NCI-H1048 (cell line): ENCODE results near the gene AP4E1.
"Not testable (repeated sequence)": the region's sequence is repeated elsewhere in the genome, so short reads cannot be mapped to it uniquely, and the experiment has no call there.

Experiments used
- DNase-seq: peaks from one replicate; lab custom pipeline; 2025; lab: John Stamatoyannopoulos, UW

Gene AP4E1

DNA sequence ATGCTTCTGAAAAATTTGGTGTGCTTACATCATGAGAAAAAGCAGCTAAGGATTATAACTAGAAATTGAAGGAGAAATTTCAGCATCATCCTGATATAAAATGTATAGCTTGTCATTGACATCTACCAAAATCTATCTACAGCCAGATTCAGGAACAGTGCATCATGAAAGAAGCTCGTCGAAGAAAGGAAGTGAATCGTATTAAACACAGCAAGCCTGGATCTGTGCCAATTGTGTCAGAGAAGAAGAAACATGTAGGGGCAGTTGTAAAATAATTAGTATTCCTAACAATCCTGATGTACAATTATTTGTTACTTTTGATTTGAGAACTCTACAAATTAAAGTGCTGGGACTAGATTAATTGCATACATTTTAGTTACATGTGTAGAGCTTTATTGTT lies 37.2 kb downstream of the AP4E1 start:
- no peak for DNase-seq

DNA sequence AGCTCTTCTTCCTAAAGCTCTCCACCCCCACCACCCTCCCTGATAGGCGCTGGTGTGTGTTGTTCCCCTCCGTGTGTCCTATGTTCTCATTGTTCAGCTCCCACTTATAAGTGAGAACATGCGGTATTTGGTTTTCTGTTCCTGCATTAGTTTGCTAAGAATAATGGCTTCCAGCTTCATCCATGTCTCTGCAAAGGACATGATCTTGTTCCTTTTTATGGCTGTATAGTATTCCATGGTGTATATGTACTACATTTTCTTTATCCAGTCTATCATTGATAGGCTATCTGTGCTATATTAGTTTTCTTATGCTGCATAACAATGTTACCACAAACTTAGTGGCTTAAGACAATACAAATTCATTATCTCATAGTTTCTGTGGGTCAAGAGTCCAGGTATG lies 42.3 kb downstream of the AP4E1 start:
- DNase-seq = not testable (repeated sequence)

DNA sequence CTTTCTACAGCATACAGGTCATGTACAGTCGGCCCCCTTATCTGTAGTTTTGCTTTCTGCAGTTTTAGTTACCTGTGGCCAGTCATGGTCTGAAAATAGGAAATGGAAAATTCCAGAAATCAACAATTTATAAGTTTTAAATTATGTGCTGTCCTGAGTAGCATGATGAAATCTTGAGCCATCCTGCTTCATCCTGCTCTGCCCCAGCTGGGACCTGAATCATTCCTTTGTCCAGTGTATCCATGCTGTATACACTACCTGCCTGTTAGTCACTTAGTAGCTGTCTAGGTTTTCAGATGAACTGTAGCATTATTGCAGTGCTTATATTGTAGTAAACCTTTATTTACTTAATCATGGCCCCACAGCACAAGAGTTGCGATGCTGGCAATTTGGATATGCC lies 44.8 kb downstream of the AP4E1 start:
- DNase-seq = no peak

DNA sequence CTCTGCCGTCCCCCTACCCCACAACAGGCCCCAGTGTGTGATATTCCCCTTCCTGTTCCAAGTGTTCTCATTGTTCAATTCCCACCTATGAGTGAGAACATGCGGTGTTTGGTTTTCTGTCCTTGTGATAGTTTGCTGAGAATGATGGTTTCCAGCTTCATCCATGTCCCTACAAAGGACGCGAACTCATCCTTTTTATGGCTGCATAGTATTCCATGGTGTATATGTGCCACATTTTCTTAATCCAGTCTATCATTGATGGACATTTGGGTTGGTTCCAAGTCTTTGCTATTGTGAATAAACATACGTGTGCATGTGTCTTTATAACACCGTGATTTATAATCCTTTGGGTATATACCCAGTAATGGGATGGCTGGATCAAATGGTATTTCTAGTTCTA lies 46.4 kb downstream of the AP4E1 start:
- DNase-seq = not testable (repeated sequence)

DNA sequence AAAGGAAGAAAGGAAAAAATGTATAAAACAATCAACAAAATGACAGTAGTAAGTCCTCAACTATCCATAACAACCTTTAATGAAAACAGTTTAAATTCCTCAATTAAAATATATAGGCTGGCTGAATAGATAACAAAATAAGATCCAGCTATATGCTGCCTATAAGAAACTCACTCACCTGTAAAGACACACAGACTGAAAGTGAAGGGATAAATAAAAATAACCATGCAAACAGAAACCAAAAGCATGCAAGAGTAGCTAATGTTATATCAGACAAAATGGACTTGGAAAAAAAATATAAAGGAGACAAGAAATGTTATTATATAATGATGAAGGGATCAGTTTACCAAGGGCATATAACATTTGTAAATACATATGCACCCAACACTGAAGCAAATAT lies 51.2 kb downstream of the AP4E1 start:
- DNase-seq = no peak

DNA sequence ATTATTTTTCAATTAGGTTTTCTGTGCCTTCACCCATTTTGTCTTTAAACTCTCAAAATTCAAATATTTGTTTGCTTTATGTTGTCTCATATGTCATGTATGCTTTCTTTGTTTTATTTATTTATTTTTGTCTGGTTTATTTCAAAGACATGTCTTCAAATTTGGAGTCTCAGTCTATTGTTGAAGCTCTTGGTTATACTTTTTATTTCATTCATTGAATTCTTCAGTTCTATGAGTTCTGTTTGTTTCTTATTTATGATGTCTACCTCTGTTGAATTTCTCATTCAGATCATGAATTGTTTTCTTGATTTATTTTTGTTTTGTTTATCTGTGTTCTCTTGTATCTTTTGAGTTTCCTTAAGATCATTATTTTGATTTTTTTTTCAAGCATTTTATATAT lies 55.6 kb downstream of the AP4E1 start:
- no peak for DNase-seq

DNA sequence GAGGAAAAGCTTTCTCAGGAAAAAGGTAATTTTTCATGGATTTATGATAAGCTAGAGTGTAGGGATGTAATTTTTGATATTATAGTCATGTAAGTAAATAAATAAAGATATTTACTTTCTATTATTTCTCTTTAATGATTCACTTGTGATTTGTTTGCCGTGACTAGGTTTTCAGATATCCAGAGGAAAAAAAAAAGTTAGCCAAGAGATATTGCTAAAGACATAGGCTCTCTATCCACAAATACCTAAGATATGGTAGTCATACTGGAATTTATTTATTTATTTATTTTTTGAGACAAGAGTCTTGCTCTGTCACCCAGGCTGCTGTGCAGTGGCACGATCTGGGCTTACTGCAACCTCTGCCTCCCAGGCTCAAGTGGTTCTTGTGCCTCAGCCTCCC lies 59.9 kb downstream of the AP4E1 start:
- DNase-seq = no peak

DNA sequence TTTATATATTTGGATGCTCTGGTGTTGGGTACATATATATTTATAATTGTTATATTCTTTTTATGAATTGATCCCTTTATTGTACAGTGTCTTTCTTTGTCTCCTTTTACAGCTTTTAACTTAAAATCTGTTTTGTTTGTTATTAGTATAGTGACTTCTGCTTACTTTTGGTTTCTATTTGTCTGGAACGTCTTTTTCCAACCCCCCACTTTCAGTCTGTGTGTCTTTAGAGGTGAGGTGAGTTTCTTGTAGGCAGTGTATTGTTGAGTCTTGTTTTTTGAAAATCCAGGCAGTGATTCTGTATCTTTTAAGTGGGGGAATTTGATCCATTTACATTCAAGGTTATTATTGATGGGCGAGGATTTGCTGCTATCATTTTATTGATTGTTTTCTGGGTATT lies 62.0 kb downstream of the AP4E1 start:
- no peak for DNase-seq

DNA sequence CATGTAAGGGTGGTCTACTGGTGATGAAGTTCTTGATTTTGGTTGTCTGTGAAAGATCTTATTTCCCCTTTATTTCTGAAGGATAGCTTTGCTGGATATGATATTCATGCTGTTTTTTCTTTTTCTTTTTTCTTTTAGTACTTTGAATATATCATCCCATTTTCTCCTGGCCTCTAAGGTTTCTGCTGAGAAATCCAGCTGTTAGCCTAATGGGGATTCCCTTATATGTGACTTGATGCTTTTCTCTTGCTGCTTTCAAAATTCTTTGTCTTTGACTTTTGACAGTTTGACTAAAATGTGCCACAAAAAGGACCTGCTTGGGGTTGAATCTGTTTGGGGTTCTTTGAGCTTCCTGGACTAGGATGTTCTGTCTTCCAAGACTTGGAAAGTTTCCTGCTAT lies 62.6 kb downstream of the AP4E1 start:
- DNase-seq = no peak

DNA sequence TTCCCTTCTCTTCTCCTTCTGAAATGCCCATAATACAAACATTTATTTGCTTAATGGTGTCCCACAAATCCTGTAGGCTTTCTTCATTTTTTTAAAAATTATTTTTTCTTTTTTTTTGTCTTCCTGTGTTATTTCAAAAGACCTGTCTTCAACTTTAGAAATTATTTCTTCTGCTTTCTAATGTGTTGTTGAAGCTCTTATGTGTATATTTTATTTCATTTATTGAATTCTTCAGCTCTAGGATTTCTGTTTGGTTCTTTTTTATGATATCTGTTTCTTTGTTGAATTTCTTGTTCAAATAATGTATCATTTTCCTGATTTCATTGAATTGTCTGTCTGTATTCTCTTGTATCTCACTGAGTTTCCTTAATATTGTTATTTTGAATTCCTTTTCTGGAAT lies 63.1 kb downstream of the AP4E1 start:
- no peak for DNase-seq

DNA sequence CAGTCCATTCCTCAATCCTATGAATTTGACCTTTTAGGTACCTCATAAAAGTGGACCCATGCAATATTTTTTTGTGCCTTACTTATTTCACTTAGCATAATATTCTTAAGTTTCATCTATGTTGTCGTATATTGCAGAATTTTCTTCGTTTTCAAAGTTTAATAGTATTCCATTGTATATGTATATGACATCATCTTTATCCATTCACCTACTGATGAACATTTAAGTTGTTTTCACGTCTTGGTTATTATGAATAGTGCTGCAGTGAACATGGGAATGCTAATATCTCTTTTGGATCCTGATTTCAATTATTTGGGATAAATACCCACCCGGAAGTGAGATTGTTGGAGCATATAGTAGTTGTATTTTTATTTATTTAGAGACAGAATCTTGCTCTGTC lies 65.1 kb downstream of the AP4E1 start:
- DNase-seq = no peak

DNA sequence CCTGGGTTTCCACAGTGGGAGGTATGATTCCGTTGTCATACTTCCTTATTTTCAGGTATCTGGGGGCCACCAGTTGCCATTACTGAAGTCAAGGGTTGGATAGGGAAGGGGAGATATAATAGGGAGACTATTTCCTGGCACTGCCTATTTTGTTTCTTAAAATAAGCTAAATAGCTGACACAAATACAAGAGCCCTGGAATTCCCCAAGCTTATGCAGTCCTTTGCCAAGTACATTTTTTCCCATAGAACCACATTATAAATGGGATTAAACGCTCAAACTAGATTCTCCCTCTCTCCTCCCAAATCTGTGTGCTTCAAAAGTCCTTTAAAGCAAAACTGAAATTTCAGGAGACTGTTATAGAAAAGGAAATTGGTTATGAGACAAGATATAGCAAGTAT lies 68.7 kb downstream of the AP4E1 start:
- no peak for DNase-seq

DNA sequence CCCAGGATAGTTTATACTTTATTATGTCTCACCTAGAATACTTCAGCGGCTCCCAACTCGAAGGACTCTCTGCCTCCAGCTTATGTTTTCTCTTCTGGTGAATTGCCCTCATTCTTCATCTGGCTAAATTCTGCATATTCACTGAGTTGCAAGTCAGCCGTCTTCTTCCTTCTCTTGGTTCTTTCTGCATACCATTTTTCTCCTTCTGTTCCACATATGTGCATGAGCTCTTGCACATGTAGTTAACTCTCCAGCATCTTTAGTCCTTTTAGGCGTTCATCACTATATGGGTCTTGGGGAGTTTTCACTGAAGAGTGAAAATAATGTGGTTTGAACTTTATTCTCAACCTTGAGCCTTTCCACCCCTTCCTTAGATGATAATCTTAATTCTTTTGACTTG lies 70.1 kb downstream of the AP4E1 start:
- no peak for DNase-seq

DNA sequence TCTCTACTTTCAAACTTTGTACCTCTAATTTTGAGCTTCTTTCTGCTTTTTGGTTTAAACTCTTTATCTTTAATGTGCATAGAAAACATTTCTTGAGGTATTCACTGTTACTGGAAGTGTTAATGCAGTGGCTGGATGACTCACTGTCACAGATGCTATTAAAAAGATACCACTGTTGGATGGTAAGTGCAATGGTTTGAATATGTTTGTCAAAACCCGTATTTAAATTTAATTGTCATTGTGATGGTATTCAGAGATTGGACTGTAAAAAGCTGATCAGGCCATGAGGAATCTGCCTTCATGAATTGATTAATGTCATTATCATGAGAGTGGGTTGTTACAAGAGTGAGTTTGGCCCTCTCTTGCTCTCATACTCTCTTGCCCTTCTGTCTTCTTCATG lies 70.6 kb downstream of the AP4E1 start:
- DNase-seq = no peak

DNA sequence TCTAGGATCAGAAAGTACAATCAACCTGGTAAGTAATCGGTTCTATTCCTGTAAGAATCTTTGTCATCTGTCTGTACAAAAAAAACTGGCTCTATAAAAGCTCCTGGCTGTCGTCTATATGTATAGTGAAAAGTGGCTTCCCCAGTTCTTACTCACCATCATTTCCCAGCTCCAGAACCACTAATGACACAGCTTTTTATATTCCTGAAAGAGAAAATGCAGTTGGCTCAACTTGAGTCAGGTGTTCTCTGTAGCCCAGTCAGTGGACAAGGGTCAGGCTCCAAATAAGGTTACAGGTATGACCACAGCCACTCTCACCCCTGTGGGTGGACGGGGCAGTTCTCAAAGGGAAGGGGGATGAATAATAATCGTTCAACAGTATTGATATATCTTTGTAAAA lies 85.1 kb downstream of the AP4E1 start:
- no peak for DNase-seq

DNA sequence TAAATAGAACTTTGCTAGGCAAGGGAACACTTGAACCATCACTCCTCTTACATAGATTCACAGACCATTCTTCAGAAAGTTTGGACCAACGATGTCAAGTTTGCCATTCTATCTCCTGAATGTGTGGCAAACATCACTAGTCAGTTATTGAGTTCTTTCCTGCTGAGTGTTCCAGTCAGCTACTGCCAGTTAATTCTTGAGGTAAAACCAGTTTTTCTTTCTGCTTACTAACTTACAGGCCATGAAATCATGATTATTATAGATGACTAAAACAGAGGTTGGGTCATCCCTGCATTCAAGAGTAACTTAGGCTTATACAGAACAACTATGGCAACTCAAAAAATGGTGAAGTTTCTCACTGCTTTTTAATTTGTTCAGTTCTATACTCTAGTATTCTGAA lies 88.2 kb downstream of the AP4E1 start:
- DNase-seq = no peak

DNA sequence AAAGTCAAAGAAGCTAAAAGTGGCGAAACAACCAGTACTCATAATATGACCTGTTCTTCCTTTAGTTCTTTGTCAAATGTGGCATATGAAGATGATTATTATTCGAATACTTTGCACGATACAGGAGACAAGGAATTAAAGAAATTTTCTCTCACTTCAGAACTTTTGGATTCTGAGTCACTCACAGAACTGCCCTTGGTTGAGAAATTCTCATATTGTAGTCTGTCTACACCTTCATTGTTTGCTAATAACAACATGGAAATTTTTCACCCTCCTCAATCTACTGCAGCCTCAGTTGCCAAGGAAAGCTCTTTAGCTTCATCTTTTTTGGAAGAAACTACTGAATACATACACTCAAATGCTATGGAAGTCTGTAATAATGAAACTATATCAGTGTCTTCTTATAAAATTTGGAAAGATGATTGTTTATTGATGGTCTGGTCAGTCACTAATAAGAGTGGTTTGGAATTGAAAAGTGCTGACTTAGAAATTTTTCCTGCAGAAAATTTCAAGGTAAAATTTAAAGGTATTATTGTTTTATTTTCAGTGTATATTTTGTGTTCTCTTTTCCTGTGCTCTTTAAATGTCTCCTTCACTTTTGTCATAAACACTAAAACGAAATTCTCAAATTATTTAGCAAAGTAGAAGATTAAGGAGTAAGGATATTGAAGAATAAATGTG lies 89.0 kb downstream of the AP4E1 start:
- no peak for DNase-seq

DNA sequence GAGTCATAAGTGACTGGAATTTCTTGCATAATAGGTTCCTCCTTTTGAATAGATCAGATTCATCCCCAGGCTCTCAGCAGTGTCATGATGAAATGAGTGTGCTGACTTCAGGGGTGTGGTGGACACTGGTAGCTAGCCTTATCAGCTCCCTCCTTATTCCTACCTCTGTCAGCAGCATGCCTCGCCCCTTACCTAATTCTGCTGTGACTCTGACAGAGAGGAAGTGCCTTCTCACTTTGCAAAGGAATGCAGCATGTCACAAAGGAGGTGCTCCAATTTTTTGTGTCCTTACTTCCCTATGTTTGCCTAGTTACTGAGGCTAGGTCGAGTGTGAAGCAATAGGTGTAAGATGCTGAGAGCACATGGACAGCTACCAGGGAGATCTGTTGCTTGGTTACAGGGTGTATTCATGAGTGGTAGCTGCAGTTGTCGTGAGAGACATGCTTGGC lies 95.6 kb downstream of the AP4E1 start:
- DNase-seq = no peak

DNA sequence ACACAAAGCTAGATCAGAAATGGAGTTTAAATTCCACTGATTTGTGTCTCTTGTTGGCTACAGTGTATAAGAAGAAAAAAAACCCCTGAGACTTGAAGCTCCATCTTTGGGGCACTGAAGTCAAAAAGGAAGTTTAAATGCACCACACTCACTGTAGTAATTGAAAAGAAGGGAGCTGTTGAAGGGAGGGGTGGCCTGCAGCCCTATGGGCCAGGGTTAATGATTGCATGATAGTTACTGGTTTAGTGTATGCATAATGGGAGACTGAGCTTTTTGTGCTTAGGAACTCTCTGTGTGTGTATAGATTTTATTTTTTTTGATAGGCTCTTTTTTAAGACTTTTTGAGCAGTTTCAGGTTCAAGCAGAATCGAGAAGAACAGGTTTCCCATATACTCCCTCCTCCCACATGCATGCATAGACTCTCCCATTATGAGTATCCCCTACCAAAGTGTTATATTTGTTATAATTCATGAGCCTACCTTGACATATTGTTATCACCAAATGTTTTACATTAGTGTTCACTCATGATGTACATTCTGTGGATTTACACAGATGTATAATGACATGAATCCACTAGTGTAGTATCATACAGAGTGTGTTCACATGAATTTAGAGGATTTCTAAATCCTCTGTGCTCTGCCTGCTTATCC lies 98.0 kb downstream of the AP4E1 start:
- no peak for DNase-seq

DNA sequence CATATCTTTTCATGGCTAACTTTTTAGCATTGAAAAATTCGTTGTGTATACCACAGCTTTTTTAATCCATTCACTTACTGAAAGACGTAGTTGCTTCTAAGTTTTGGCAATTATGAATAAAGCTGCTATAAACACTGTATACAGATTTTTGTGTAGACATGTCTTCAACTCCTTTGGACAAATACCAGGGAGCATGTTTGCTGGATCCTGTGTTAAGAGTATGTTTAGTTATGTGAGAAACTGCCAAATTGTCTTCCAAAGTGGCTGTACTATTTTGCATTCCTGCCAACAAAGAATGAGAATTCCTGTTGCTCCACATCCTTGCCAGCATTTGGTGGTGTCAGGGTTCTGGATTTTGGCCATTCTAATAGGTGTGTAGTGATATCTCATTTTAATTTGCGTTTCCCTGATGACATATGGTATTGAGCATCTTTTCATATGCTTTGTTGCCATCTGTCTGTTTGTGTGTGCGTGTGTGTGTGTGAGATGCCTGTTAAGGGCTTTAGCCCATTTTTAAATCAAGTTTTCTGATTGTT lies 98.7 kb downstream of the AP4E1 start:
- no peak for DNase-seq

DNA sequence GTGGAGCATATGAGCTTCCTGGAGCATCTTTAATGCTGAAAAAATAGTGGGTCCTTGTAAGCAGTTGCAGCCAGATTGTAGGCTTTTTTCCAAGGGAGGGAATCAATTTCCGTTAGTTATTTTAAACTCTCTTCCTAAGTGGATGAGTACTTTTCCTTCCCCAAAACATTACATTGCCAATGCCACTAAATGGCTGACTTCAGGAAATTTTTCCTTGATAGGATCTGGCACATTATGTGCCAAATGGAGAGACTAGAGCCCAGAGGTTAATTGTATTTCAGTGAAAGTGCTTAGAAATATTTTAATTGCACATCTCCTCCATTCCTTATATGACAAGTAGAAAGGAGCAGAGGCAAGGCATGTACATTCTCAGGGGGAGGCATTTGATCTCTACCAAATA lies 102.7 kb downstream of the AP4E1 start:
- DNase-seq = no peak

DNA sequence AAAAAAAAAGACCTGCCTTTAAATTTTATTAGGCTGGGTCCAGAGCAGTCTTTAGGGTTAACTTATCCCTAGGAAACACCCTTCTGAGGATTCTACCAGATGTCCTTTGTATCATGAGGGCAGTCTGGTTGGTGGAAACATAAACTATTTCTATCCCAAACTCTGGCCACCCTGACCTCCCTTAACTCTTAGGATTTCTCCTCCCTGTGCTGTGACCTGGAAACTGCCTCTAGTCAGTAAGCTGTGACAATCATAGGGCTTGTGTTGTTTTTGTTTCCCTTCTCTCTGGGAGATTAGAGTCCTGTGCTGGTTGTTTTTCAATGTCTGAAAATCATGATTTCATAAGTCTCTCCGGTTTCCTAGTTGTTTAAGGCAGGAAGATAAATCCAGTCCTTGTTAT lies 108.1 kb downstream of the AP4E1 start:
- DNase-seq = no peak

DNA sequence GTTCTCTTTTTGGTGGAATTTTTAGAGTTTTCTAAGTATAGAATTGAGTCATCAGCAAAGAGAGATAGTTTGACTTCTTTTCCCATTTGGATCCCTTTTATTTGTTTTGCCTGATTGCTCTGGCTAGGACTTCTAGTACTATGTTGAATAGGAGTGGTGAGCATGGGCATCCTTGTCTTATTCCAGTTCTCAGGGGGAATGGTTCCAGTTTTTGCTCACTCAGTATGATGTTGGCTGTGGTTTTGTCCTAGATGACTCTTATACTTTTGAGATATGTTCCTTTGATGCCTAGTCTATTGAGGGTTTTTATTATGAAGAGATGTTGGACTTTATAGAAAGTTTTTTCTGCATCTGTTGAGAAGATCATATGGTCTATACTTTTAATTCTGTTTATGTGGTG lies 113.7 kb downstream of the AP4E1 start:
- no peak for DNase-seq

DNA sequence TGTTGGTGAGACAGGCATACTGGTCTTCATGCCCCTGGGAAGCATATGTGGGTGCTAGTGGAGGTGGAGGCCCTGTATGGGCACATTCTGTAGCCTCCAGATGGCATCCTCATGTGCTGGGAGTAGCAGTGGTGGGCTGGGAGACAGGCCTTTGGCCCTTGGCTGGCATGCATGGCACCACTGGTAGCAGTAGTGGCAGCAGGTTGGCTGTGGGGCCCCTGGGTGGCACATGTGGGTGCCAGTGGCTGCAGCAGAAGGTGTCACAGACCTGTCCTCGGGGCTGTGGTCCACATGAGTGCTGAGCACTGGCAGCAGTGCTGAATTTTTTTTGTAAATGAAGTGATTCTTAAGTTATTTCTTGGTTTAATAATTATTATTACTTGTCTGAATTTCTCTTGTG lies 115.0 kb downstream of the AP4E1 start:
- DNase-seq = no peak
